Hematopoietic multipotent progenitor cell treated with erythropoietin and hydrocortisone succinate and interleukin-3 and kit ligand, for 15 days (in vitro differentiated cells): ENCODE measurements around the gene SFI1.
A peak's percentile ranks its signal among the peaks of the same experiment; 100 is the strongest.

ENCODE experiments used
- DNase-seq: peaks from one replicate; pipeline ENCODE4 v3.0.0-alpha.2; 2015; ENCODE audit warnings: low spot score

Gene SFI1

GRCh38 chr22:31618057-31618456 is 121.7 kb downstream of the SFI1 start:
- DNase-seq = no peak

- DNase-seq = no peak
Observed at GRCh38 chr22:31618471-31619176, 122.3 kb downstream of the SFI1 start.

GRCh38 chr22:31619611-31620300 is 123.4 kb downstream of the SFI1 start:
- no peak for DNase-seq

- DNase-seq = no peak
Observed at GRCh38 chr22:31620756-31621480, 124.6 kb downstream of the SFI1 start.

GRCh38 chr22:31621507-31622124 is 125.3 kb downstream of the SFI1 start:
- DNase-seq = no peak

GRCh38 chr22:31622980-31623379 is 126.6 kb downstream of the SFI1 start:
- DNase-seq = no peak

GRCh38 chr22:31623592-31624304 is 127.4 kb downstream of the SFI1 start:
- no peak for DNase-seq

GRCh38 chr22:31625257-31625640 is 128.9 kb downstream of the SFI1 start:
- no peak for DNase-seq

GRCh38 chr22:31625661-31626426 is 129.5 kb downstream of the SFI1 start:
- DNase-seq = peak; percentile 51

- peak; percentile 89 for DNase-seq
Observed at GRCh38 chr22:31626427-31627150, 130.3 kb downstream of the SFI1 start.

- peak; percentile 73 for DNase-seq
Observed at GRCh38 chr22:31627223-31627731, 130.9 kb downstream of the SFI1 start.

GRCh38 chr22:31628362-31628761 is 132.0 kb downstream of the SFI1 start:
- peak; percentile 26 for DNase-seq

GRCh38 chr22:31628969-31629708 is 132.8 kb downstream of the SFI1 start:
- DNase-seq = no peak

GRCh38 chr22:31629741-31630184 is 133.4 kb downstream of the SFI1 start:
- no peak for DNase-seq

- peak; percentile 69 for DNase-seq
Observed at GRCh38 chr22:31630331-31631329, 134.3 kb downstream of the SFI1 start.

- DNase-seq = no peak
Observed at GRCh38 chr22:31631436-31631835, 135.1 kb downstream of the SFI1 start.

GRCh38 chr22:31635638-31636306 is 139.4 kb downstream of the SFI1 start:
- no peak for DNase-seq
